ENCODE data around the gene MROH2A. TPM values are rescaled to one million over a fixed set of nuclear protein-coding genes. Genes with fewer than 3 reads are reported as not detected.
A peak's percentile ranks its signal among the peaks of the same experiment; 100 is the strongest.

The MROH2A gene
- total and polyA plus RNA-seq, 9 of the 15 experiments (the other 6 are each of a cell fraction or from before 2014, with no cell fraction given): 0.03 TPM; not detected in 8

GRCh38 chr2:233833345-233833744 is 55.2 kb downstream of the MROH2A start:
- no TSS peak for BruUV-seq (replicated peaks)
- CTCF ChIA-PET (ENCODE audit: low intra/inter-chr PET ratio): interaction anchor here (0.6 kb wide), 1 partner anchor 425 kb away, joined by 3 read pairs; no protein-coding TSS in a partner anchor

More at GRCh38 chr2:233833345-233833744, 55.2 kb downstream of the MROH2A start:
- no peaks in the 10 kb centered on the region for H3K27me3 ChIP-seq (ENCODE audit: control insufficient read depth in 2 of 2, insufficient read depth in 2 of 2, low read length in 2 of 2)
- POLR2A ChIA-PET: interaction anchor here (0.5 to 1.0 kb wide), 2 partner anchors 19 to 42 kb away, joined by 3 to 4 read pairs; no protein-coding TSS in a partner anchor
- no peaks in the 10 kb centered on the region for H3K9me3 ChIP-seq (replicated peaks; ENCODE audit: control insufficient read depth, insufficient read depth, low read depth, low read length)
- in situ Hi-C loops (cut with MboI): no loop called here
- 68% methylated on average over 6 of the region's 10 CpGs for WGBS (ENCODE audit: insufficient coverage, low coverage, missing lambda C conversion rate)
- ATAC-seq: no peak; the same call in 2 of the 3 replicates
- FAIRE-seq: no peak
- TF ChIP-seq ZNF277 (CRISPR knock-in tag; IDR thresholded peaks at IDR 0.05; ENCODE audit: borderline replicate concordance): no peak
- TF ChIP-seq POLR2G (IDR thresholded peaks at IDR 0.05; ENCODE audit: low read depth, low read length): 0 out of 2 replicates have a peak, but pooled peaks have one; percentile 10
- no peak for TF ChIP-seq E2F8 (IDR thresholded peaks at IDR 0.05; ENCODE audit: low read depth, partially characterized antibody)
- intact Hi-C loops (cut with micrococcal nuclease): no loop called here
- H3K4me2 ChIP-seq (ENCODE audit: insufficient read depth, low read length): no peak overlapping the region
- peaks cover 11% of the 10 kb centered on the region; the same call in 2 of the 3 replicates for H3K79me2 ChIP-seq (ENCODE audit: control insufficient read depth, insufficient read depth, low read length)
- peaks cover 43% of the 10 kb centered on the region; the same call in 2 of the 3 replicates for H3K36me3 ChIP-seq (ENCODE audit: control insufficient read depth, insufficient read depth, low read length)
- H3K27ac ChIP-seq (ENCODE audit: extremely low read depth, low read depth, low read length): no peak overlapping the region
- H2AFZ ChIP-seq (ENCODE audit: low read depth, low read length): no peak overlapping the region
- peaks cover 0 to 5% of the 10 kb centered on the region in 2 experiments; a peak in 2 of 5 replicates for H3K4me1 ChIP-seq (replicated peaks in 1 of 2; ENCODE audit: control insufficient read depth in 2 of 2, insufficient read depth in 2 of 2, low read length in 2 of 2)
- H3K4me3 ChIP-seq: no peak overlapping the region
- H3K9ac ChIP-seq (ENCODE audit: insufficient read depth in 1 of 2, low read depth in 2 of 2, low read length in 2 of 2): no peak overlapping the region
- no peaks in the 10 kb centered on the region for H3K9me1 ChIP-seq (ENCODE audit: control insufficient read depth, insufficient read depth, low read length)
- no peaks in the 10 kb centered on the region; the same call in none of the 2 replicates for H4K20me1 ChIP-seq (replicated peaks; ENCODE audit: control insufficient read depth, insufficient read depth, low read length)
- no peak for DNase-seq (ENCODE audit: extremely low read depth in 1 of 4, low spot score in 3 of 4)
